NB4 (cell line): ENCODE measurements around the gene CD96.

Experiments
- MYC ChIP-seq: IDR thresholded peaks from 2 replicates; pipeline ENCODE4 v1.6.1; 2011; ENCODE audit warnings: low read depth, low read length
- POLR2A ChIP-seq: IDR thresholded peaks from 2 replicates; pipeline ENCODE4 v1.6.1; 2011; ENCODE audit warnings: mild to moderate bottlenecking; ENCODE audit not compliant: insufficient read length; ENCODE audit errors: extremely low read depth
- TF ChIP-seq, protein P1 (sequence below): IDR thresholded peaks from one replicate; pipeline ENCODE4 v1.5.1; 2012; ENCODE audit warnings: low read depth, low read length
- TF ChIP-seq, protein P2 (sequence below): IDR thresholded peaks from 2 replicates; pipeline ENCODE4 v1.6.1; 2011; ENCODE audit warnings: low read depth, low read length

DNA sequence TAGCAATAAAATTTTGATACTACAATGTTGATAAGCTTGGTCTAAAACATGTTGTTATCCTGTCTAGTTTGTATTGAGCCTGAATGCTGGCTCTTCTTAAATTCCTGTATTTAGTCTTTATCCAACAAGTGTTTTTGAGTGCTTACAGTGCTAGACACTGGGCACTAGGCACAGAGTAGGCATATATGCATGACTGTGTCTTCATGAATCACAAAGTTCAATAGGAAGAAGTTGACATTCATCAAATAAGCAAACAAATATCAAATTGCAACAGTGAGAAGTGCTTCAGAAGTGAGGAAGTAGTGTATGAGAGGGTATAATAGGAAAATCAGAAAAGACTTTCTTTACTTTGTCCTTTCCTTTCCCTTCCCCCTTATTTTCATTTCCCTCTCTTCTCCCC, 6.8 kb downstream of the CD96 start:
- TF ChIP-seq, protein P1, sequence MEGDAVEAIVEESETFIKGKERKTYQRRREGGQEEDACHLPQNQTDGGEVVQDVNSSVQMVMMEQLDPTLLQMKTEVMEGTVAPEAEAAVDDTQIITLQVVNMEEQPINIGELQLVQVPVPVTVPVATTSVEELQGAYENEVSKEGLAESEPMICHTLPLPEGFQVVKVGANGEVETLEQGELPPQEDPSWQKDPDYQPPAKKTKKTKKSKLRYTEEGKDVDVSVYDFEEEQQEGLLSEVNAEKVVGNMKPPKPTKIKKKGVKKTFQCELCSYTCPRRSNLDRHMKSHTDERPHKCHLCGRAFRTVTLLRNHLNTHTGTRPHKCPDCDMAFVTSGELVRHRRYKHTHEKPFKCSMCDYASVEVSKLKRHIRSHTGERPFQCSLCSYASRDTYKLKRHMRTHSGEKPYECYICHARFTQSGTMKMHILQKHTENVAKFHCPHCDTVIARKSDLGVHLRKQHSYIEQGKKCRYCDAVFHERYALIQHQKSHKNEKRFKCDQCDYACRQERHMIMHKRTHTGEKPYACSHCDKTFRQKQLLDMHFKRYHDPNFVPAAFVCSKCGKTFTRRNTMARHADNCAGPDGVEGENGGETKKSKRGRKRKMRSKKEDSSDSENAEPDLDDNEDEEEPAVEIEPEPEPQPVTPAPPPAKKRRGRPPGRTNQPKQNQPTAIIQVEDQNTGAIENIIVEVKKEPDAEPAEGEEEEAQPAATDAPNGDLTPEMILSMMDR: no peak
- TF ChIP-seq POLR2A (no peak), MYC (no peak)
- TF ChIP-seq, protein P2, sequence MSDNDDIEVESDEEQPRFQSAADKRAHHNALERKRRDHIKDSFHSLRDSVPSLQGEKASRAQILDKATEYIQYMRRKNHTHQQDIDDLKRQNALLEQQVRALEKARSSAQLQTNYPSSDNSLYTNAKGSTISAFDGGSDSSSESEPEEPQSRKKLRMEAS: no peak
